CD8-positive, alpha-beta memory T cell (primary cell): ENCODE measurements around the gene NPY2R. TPM values are rescaled to one million over a fixed set of nuclear protein-coding genes. Genes with fewer than 3 reads are reported as not detected.

ENCODE experiments used
- CTCF ChIA-PET: fragments of 350-600 bp; sonication (Branson Sonifier 250); formaldehyde crosslinking; loops from one replicate; lab custom pipeline; 2021; ENCODE audit warnings: antibody characterized with exemption; lab: Charles Lee
- POLR2A ChIA-PET: fragments of 350-600 bp; sonication (Branson Sonifier 250); formaldehyde crosslinking; loops from one replicate; lab custom pipeline; 2021; ENCODE audit warnings: antibody characterized with exemption; lab: Charles Lee
- DNase-seq, 5 donors: peaks; one replicate each; pipeline versions ENCODE4 v3.0.0 to v3.0.0-alpha.2; 2020 to 2022; ENCODE audit warnings: mixed read lengths in 1 of 5
- H3K27ac ChIP-seq: one replicate; pipeline ENCODE4 v1.7.0; 2013; ENCODE audit warnings: low read depth, mild to moderate bottlenecking, low read length, moderate library complexity
- H3K27me3 ChIP-seq: 2 replicates; pipeline ENCODE4 v1.7.0; 2013; ENCODE audit warnings: low read length, mild to moderate bottlenecking; ENCODE audit not compliant: insufficient read depth, poor library complexity, severe bottlenecking
- H3K36me3 ChIP-seq: 2 replicates; pipeline ENCODE4 v1.7.0; 2013; ENCODE audit warnings: mild to moderate bottlenecking, low read length, moderate library complexity; ENCODE audit not compliant: insufficient read depth
- H3K4me1 ChIP-seq: 2 replicates; pipeline ENCODE4 v1.7.0; 2013; ENCODE audit warnings: mild to moderate bottlenecking, low read length, moderate library complexity; ENCODE audit not compliant: insufficient read depth
- H3K4me3 ChIP-seq: 2 replicates; pipeline ENCODE4 v1.7.0; 2013; ENCODE audit warnings: mild to moderate bottlenecking, low read length
- H3K9me3 ChIP-seq: 2 replicates; pipeline ENCODE4 v1.7.0; 2013; ENCODE audit warnings: mild to moderate bottlenecking, low read length
- H3K27ac Mint-ChIP-seq, 8 donors: one replicate each; pipeline ENCODE4 v1.8.0; 2020 to 2021; ENCODE audit warnings: mixed read lengths in 8 of 8, mild to moderate bottlenecking in 6 of 8, inconsistent platforms in 3 of 8, moderate library complexity in 3 of 8
- H3K27me3 Mint-ChIP-seq, 2 donors: one replicate each; pipeline ENCODE4 v1.8.0; 2020 to 2021; ENCODE audit warnings: mixed read lengths in 2 of 2, mild to moderate bottlenecking in 1 of 2, moderate library complexity in 1 of 2
- H3K36me3 Mint-ChIP-seq, 3 donors: one replicate each; pipeline ENCODE4 v1.8.0; 2020 to 2021; ENCODE audit warnings: mixed read lengths in 3 of 3, inconsistent platforms in 1 of 3, mild to moderate bottlenecking in 1 of 3
- H3K4me1 Mint-ChIP-seq, 3 donors: one replicate each; pipeline ENCODE4 v1.8.0; 2020 to 2021; ENCODE audit warnings: mixed read lengths in 3 of 3, inconsistent platforms in 1 of 3, mild to moderate bottlenecking in 1 of 3
- H3K4me3 Mint-ChIP-seq, 7 donors: one replicate each; pipeline ENCODE4 v1.8.0; 2020 to 2021; ENCODE audit warnings: mixed read lengths in 7 of 7, mild to moderate bottlenecking in 6 of 7, moderate library complexity in 4 of 7, inconsistent platforms in 2 of 7
- H3K9me3 Mint-ChIP-seq, 5 donors: one replicate each; pipeline ENCODE4 v1.8.0; 2020 to 2022; ENCODE audit warnings: mixed read lengths in 5 of 5, mild to moderate bottlenecking in 3 of 5, moderate library complexity in 2 of 5, inconsistent platforms in 1 of 5
- polyA plus RNA-seq: library from polyadenylated mRNA; unstranded; fragments of 300-500 nt; fragmentation: Illumina TruSeq; gene quantifications from one replicate; pipeline ENCODE4 v1.2.3, GENCODE V29; 2021
- total RNA-seq, 2 experiments: library from RNA; stranded (reverse); gene quantifications; one replicate each; pipeline ENCODE4 v1.2.3, GENCODE V29; 2021

The NPY2R gene
- total and polyA plus RNA-seq, 3 experiments from 2014 or later = not detected

- no peaks in the 10 kb centered on the region for H3K36me3 ChIP-seq
- no peak for DNase-seq
- ChIA-PET CTCF (no interaction called here), POLR2A (no interaction called here)
- Mint-ChIP-seq H3K9me3 (no peaks in the 10 kb centered on the region), H3K36me3 (no peaks in the 10 kb centered on the region), H3K27ac (no peak overlapping the region), H3K27me3 (no peaks in the 10 kb centered on the region), H3K4me1 (no peaks in the 10 kb centered on the region), H3K4me3 (no peak overlapping the region)
- no peaks in the 10 kb centered on the region for H3K9me3 ChIP-seq
- no peak overlapping the region for H3K4me3 ChIP-seq
- no peak overlapping the region for H3K27ac ChIP-seq
- H3K4me1 ChIP-seq = no peaks in the 10 kb centered on the region
- no peaks in the 10 kb centered on the region for H3K27me3 ChIP-seq
These were observed 25.8 kb downstream of the NPY2R start for GRCh38 chr4:155234206-155234605.

GRCh38 chr4:155237567-155237966, 29.1 kb downstream of the NPY2R start:
- H3K4me3 ChIP-seq = no peak overlapping the region
- Mint-ChIP-seq H3K4me1 (no peaks in the 10 kb centered on the region), H3K9me3 (peaks cover 0 to 2% (median 0%) of the 10 kb centered on the region in 5 donors), H3K4me3 (no peak overlapping the region), H3K36me3 (no peaks in the 10 kb centered on the region), H3K27me3 (no peaks in the 10 kb centered on the region), H3K27ac (no peak overlapping the region)
- no peak for DNase-seq
- no peaks in the 10 kb centered on the region for H3K4me1 ChIP-seq
- POLR2A ChIA-PET = no interaction called here
- no peaks in the 10 kb centered on the region for H3K36me3 ChIP-seq
- no peak overlapping the region for H3K27ac ChIP-seq
- H3K9me3 ChIP-seq = no peaks in the 10 kb centered on the region
- no peaks in the 10 kb centered on the region for H3K27me3 ChIP-seq
- CTCF ChIA-PET = no interaction called here

GRCh38 chr4:155241225-155241624, 32.8 kb downstream of the NPY2R start:
- POLR2A ChIA-PET = no interaction called here
- H3K27me3 ChIP-seq = no peaks in the 10 kb centered on the region
- no peaks in the 10 kb centered on the region for H3K27me3 Mint-ChIP-seq
- no peaks in the 10 kb centered on the region for H3K4me1 Mint-ChIP-seq
- no peak for DNase-seq
- peaks cover 0 to 2% (median 0%) of the 10 kb centered on the region in 5 donors for H3K9me3 Mint-ChIP-seq
- no peak overlapping the region for H3K4me3 ChIP-seq
- H3K27ac Mint-ChIP-seq = no peak overlapping the region
- no peaks in the 10 kb centered on the region for H3K36me3 Mint-ChIP-seq
- CTCF ChIA-PET = no interaction called here
- no peak overlapping the region for H3K27ac ChIP-seq
- no peaks in the 10 kb centered on the region for H3K9me3 ChIP-seq
- no peak overlapping the region for H3K4me3 Mint-ChIP-seq
- H3K4me1 ChIP-seq = no peaks in the 10 kb centered on the region
- H3K36me3 ChIP-seq = no peaks in the 10 kb centered on the region

- no peaks in the 10 kb centered on the region for H3K36me3 ChIP-seq
- ChIA-PET POLR2A (no interaction called here), CTCF (no interaction called here)
- H3K9me3 ChIP-seq = no peaks in the 10 kb centered on the region
- Mint-ChIP-seq H3K4me1 (no peaks in the 10 kb centered on the region), H3K9me3 (peaks cover 0 to 2% (median 0%) of the 10 kb centered on the region in 5 donors), H3K4me3 (no peak overlapping the region), H3K27ac (no peak overlapping the region), H3K27me3 (peaks cover 0 to 4% of the 10 kb centered on the region in 2 donors), H3K36me3 (no peaks in the 10 kb centered on the region)
- H3K4me3 ChIP-seq = no peak overlapping the region
- H3K27me3 ChIP-seq = no peaks in the 10 kb centered on the region
- no peaks in the 10 kb centered on the region for H3K4me1 ChIP-seq
- no peak for DNase-seq
- no peak overlapping the region for H3K27ac ChIP-seq
These were observed 33.2 kb downstream of the NPY2R start for GRCh38 chr4:155241664-155242063.

GRCh38 chr4:155245105-155245504, 36.7 kb downstream of the NPY2R start:
- Mint-ChIP-seq H3K4me1 (no peaks in the 10 kb centered on the region), H3K4me3 (no peak overlapping the region), H3K27ac (no peak overlapping the region), H3K9me3 (peaks cover 0 to 2% (median 0%) of the 10 kb centered on the region in 5 donors), H3K27me3 (peaks cover 0 to 5% of the 10 kb centered on the region in 2 donors), H3K36me3 (no peaks in the 10 kb centered on the region)
- Histone ChIP-seq H3K4me1 (no peaks in the 10 kb centered on the region), H3K27me3 (no peaks in the 10 kb centered on the region), H3K9me3 (no peaks in the 10 kb centered on the region), H3K36me3 (no peaks in the 10 kb centered on the region), H3K4me3 (no peak overlapping the region), H3K27ac (no peak overlapping the region)
- ChIA-PET CTCF (no interaction called here), POLR2A (no interaction called here)
- DNase-seq = no peak

- Histone ChIP-seq H3K9me3 (no peaks in the 10 kb centered on the region), H3K4me3 (no peak overlapping the region), H3K36me3 (no peaks in the 10 kb centered on the region), H3K27ac (no peak overlapping the region), H3K27me3 (no peaks in the 10 kb centered on the region), H3K4me1 (no peaks in the 10 kb centered on the region)
- POLR2A ChIA-PET = no interaction called here
- Mint-ChIP-seq H3K27me3 (peaks cover 0 to 5% of the 10 kb centered on the region in 2 donors), H3K27ac (no peak overlapping the region), H3K36me3 (no peaks in the 10 kb centered on the region), H3K9me3 (peaks cover 0 to 2% (median 0%) of the 10 kb centered on the region in 5 donors), H3K4me1 (no peaks in the 10 kb centered on the region), H3K4me3 (no peak overlapping the region)
- CTCF ChIA-PET = no interaction called here
- DNase-seq = no peak
These were observed 39.8 kb downstream of the NPY2R start for GRCh38 chr4:155248002-155248896.

GRCh38 chr4:155249016-155249566, 40.7 kb downstream of the NPY2R start:
- ChIA-PET POLR2A (no interaction called here), CTCF (no interaction called here)
- H3K36me3 ChIP-seq = no peaks in the 10 kb centered on the region
- H3K36me3 Mint-ChIP-seq = no peaks in the 10 kb centered on the region
- no peaks in the 10 kb centered on the region for H3K4me1 ChIP-seq
- H3K27me3 Mint-ChIP-seq = peaks cover 0 to 5% of the 10 kb centered on the region in 2 donors
- H3K9me3 Mint-ChIP-seq = peaks cover 0 to 2% (median 0%) of the 10 kb centered on the region in 5 donors
- DNase-seq = no peak
- no peaks in the 10 kb centered on the region for H3K9me3 ChIP-seq
- H3K4me3 Mint-ChIP-seq = no peak overlapping the region
- no peak overlapping the region for H3K27ac Mint-ChIP-seq
- H3K27ac ChIP-seq = no peak overlapping the region
- no peaks in the 10 kb centered on the region for H3K4me1 Mint-ChIP-seq
- no peaks in the 10 kb centered on the region for H3K27me3 ChIP-seq
- H3K4me3 ChIP-seq = no peak overlapping the region

GRCh38 chr4:155252327-155252726, 43.9 kb downstream of the NPY2R start:
- CTCF ChIA-PET = no interaction called here
- no peak for DNase-seq
- no peaks in the 10 kb centered on the region for H3K36me3 ChIP-seq
- no peaks in the 10 kb centered on the region for H3K9me3 ChIP-seq
- Mint-ChIP-seq H3K27me3 (no peaks in the 10 kb centered on the region), H3K4me3 (no peak overlapping the region), H3K27ac (no peak overlapping the region), H3K9me3 (peaks cover 0 to 5% (median 0%) of the 10 kb centered on the region in 5 donors), H3K36me3 (no peaks in the 10 kb centered on the region), H3K4me1 (no peaks in the 10 kb centered on the region)
- no peak overlapping the region for H3K27ac ChIP-seq
- no peaks in the 10 kb centered on the region for H3K27me3 ChIP-seq
- H3K4me1 ChIP-seq = no peaks in the 10 kb centered on the region
- H3K4me3 ChIP-seq = no peak overlapping the region
- POLR2A ChIA-PET = no interaction called here
